H1 (cell line): Measurements from ENCODE around the gene FMNL2. TPM values are rescaled to one million over a fixed set of nuclear protein-coding genes. Genes with fewer than 3 reads are reported as not detected.
A peak's percentile ranks its signal among the peaks of the same experiment; 100 is the strongest.

Source experiments
- CTCF ChIA-PET: fragments of 300-600 bp; sonication (Branson Sonifier 250); formaldehyde crosslinking; loops from one replicate; lab custom pipeline; 2021; ENCODE audit not compliant: partially characterized antibody; lab: Charles Lee
- POLR2A ChIA-PET: fragments of 300-600 bp; sonication (Branson Sonifier 250); formaldehyde crosslinking; loops from one replicate; lab custom pipeline; 2021; ENCODE audit warnings: inconsistent platforms; ENCODE audit not compliant: partially characterized antibody; lab: Charles Lee
- DNase-seq, 2 experiments: peaks; one replicate each; pipeline versions ENCODE4 v3.0.0 to v3.0.0-alpha.2; 2010 to 2022; ENCODE audit warnings: low spot score in 2 of 2, low read depth in 1 of 2, mixed read lengths in 1 of 2
- FAIRE-seq: peaks from 2 replicates; lab custom pipeline; 2011; peaks lifted over from hg19 to GRCh38; lab: Jason Lieb, UNC
- H2AFZ ChIP-seq: 2 replicates; pipeline ENCODE4 v1.8.1; 2012; ENCODE audit warnings: low read length, inconsistent platforms
- H2AK5ac ChIP-seq: 2 replicates; pipeline ENCODE4 v1.6.1; 2013; ENCODE audit warnings: low read depth, low read length
- H2BK120ac ChIP-seq: replicated peaks from 2 replicates; pipeline ENCODE3; 2013; ENCODE audit warnings: low read depth, low read length, inconsistent platforms
- H2BK12ac ChIP-seq: 2 replicates; pipeline ENCODE4 v1.6.1; 2013; ENCODE audit warnings: low read depth, low read length
- H2BK15ac ChIP-seq: 2 replicates; pipeline ENCODE4 v1.6.1; 2013; ENCODE audit warnings: low read length
- H2BK20ac ChIP-seq: 2 replicates; pipeline ENCODE4 v1.6.1; 2013; ENCODE audit warnings: low read length
- H2BK5ac ChIP-seq: 2 replicates; pipeline ENCODE4 v1.6.1; 2013; ENCODE audit warnings: low read depth, low read length
- H3K14ac ChIP-seq: 2 replicates; pipeline ENCODE4 v1.6.1; 2013; ENCODE audit warnings: inconsistent platforms; ENCODE audit not compliant: insufficient read length
- H3K18ac ChIP-seq: 2 replicates; pipeline ENCODE4 v1.6.1; 2013; ENCODE audit warnings: low read length; ENCODE audit errors: extremely low read depth
- H3K23ac ChIP-seq: 2 replicates; pipeline ENCODE4 v1.6.1; 2013; ENCODE audit warnings: inconsistent platforms; ENCODE audit not compliant: insufficient read length
- H3K23me2 ChIP-seq: 2 replicates; pipeline ENCODE4 v1.6.1; 2013; ENCODE audit warnings: low read depth, low read length
- H3K27ac ChIP-seq: 2 replicates; pipeline ENCODE4 v1.6.1; 2011; ENCODE audit warnings: low read depth, low read length, inconsistent platforms
- H3K27me3 ChIP-seq, 4 experiments: replicated peaks in 1 of 4; 1 replicate in 1 of 4; 2 replicates in 3 of 4; pipeline versions ENCODE4 v1.6.1 to v1.8.1; 2011 to 2013; ENCODE audit warnings: low read length in 3 of 4, mild to moderate bottlenecking in 3 of 4, inconsistent platforms in 2 of 4, mixed read lengths in 2 of 4, moderate library complexity in 1 of 4; ENCODE audit not compliant: control insufficient read depth in 3 of 4, insufficient read depth in 3 of 4; ENCODE audit errors: extremely low read depth in 1 of 4
- H3K36me3 ChIP-seq, 4 experiments: 2 replicates each; pipeline versions ENCODE4 v1.6.1 to v1.8.1; 2011 to 2013; ENCODE audit warnings: mild to moderate bottlenecking in 4 of 4, low read length in 3 of 4, moderate library complexity in 2 of 4, control low read depth in 1 of 4, inconsistent platforms in 1 of 4; ENCODE audit not compliant: insufficient read depth in 4 of 4, control insufficient read depth in 2 of 4
- H3K4ac ChIP-seq: replicated peaks from 2 replicates; pipeline ENCODE3; 2013; ENCODE audit warnings: low read length, low read depth, mixed read lengths, inconsistent platforms; ENCODE audit not compliant: insufficient read length
- H3K4me1 ChIP-seq, 4 experiments: replicated peaks in 1 of 4; 1 replicate in 1 of 4; 2 replicates in 3 of 4; pipeline versions ENCODE4 v1.6.1 to v1.8.1; 2011 to 2013; ENCODE audit warnings: low read length in 3 of 4, inconsistent platforms in 2 of 4, mixed read lengths in 1 of 4; ENCODE audit not compliant: insufficient read depth in 4 of 4, control insufficient read depth in 3 of 4
- H3K4me2 ChIP-seq, 2 experiments: 2 replicates each; pipeline versions ENCODE4 v1.6.1 to v1.8.1; 2011 to 2013; ENCODE audit warnings: low read depth in 2 of 2, low read length in 2 of 2, control low read depth in 1 of 2, inconsistent platforms in 1 of 2, mild to moderate bottlenecking in 1 of 2; ENCODE audit not compliant: insufficient read depth in 1 of 2
- H3K4me3 ChIP-seq, 4 experiments: fragments of 200-600, 300-600 bp in 1 of 4; sonication (generic), shearing (Covaris generic), sonication (Bioruptor Twin) in 1 of 4; 2 replicates each; pipeline versions ENCODE4 v1.5.1 to v1.8.1; 2011 to 2016; ENCODE audit warnings: low read length in 4 of 4, low read depth in 3 of 4, control low read depth in 2 of 4, inconsistent platforms in 2 of 4, mild to moderate bottlenecking in 2 of 4, mixed read lengths in 1 of 4, moderate library complexity in 1 of 4; ENCODE audit not compliant: insufficient read depth in 2 of 4; ENCODE audit errors: extremely low read depth in 1 of 4
- H3K56ac ChIP-seq: replicated peaks from 2 replicates; pipeline ENCODE3; 2013; ENCODE audit warnings: low read depth, mild to moderate bottlenecking, mixed read lengths, low read length, inconsistent platforms; ENCODE audit not compliant: insufficient read length
- H3K79me1 ChIP-seq: 2 replicates; pipeline ENCODE4 v1.6.1; 2013; ENCODE audit warnings: low read depth, low read length, control low read depth
- H3K79me2 ChIP-seq, 2 experiments: 2 replicates each; pipeline versions ENCODE4 v1.6.1 to v1.8.1; 2012 to 2013; ENCODE audit warnings: low read length in 2 of 2, mild to moderate bottlenecking in 2 of 2, inconsistent platforms in 1 of 2; ENCODE audit not compliant: insufficient read depth in 2 of 2, control insufficient read depth in 1 of 2
- H3K9ac ChIP-seq, 4 experiments: replicated peaks in 1 of 4; 1 replicate in 1 of 4; 2 replicates in 3 of 4; pipeline versions ENCODE4 v1.6.1 to v1.8.1; 2011 to 2013; ENCODE audit warnings: low read depth in 3 of 4, low read length in 3 of 4, control low read depth in 2 of 4, mild to moderate bottlenecking in 2 of 4, moderate library complexity in 2 of 4, inconsistent platforms in 1 of 4; ENCODE audit errors: extremely low read depth in 1 of 4
- H3K9me3 ChIP-seq, 2 experiments: 2 replicates each; pipeline versions ENCODE4 v1.6.1 to v1.8.1; 2012 to 2013; ENCODE audit warnings: mild to moderate bottlenecking in 2 of 2, moderate library complexity in 2 of 2, control low read depth in 1 of 2, inconsistent platforms in 1 of 2, low read depth in 1 of 2, low read length in 1 of 2, mixed read lengths in 1 of 2; ENCODE audit not compliant: insufficient read depth in 2 of 2
- H4K20me1 ChIP-seq, 2 experiments: replicated peaks in 1 of 2; 2 replicates each; pipeline versions ENCODE3 to v1.8.1; 2011 to 2013; ENCODE audit warnings: inconsistent platforms in 2 of 2, low read length in 2 of 2, mild to moderate bottlenecking in 1 of 2; ENCODE audit not compliant: insufficient read depth in 2 of 2, control insufficient read depth in 1 of 2
- H4K5ac ChIP-seq: 2 replicates; pipeline ENCODE4 v1.6.1; 2013; ENCODE audit warnings: low read length, low read depth, mixed read lengths, inconsistent platforms; ENCODE audit not compliant: insufficient read length
- H4K8ac ChIP-seq: 2 replicates; pipeline ENCODE4 v1.8.0; 2013; ENCODE audit warnings: mild to moderate bottlenecking, moderate library complexity, low read length, inconsistent platforms; ENCODE audit not compliant: insufficient read depth; ENCODE audit errors: extremely low read depth
- H4K91ac ChIP-seq: replicated peaks from 2 replicates; pipeline ENCODE3; 2013; ENCODE audit warnings: low read length, mixed read lengths, inconsistent platforms; ENCODE audit not compliant: insufficient read length
- BRCA1 ChIP-seq: IDR thresholded peaks from 2 replicates; pipeline ENCODE4 v1.6.1; 2012; ENCODE audit warnings: low read depth, low read length, improper control_type of control experiment
- CTCF ChIP-seq, 3 experiments: IDR thresholded peaks; 1 replicate in 2 of 3; 2 replicates in 1 of 3; pipeline versions ENCODE4 v1.5.1 to v1.6.1; 2011; ENCODE audit warnings: low read length in 3 of 3, mild to moderate bottlenecking in 3 of 3, inconsistent platforms in 2 of 3, low read depth in 1 of 3, moderate library complexity in 1 of 3; ENCODE audit not compliant: insufficient read depth in 1 of 3; ENCODE audit errors: control extremely low read depth in 1 of 3
- RAD21 ChIP-seq, 2 experiments: IDR thresholded peaks in 1 of 2; conservative IDR thresholded peaks in 1 of 2; 2 replicates each; pipeline ENCODE4 v1.6.1; 2011; ENCODE audit warnings: low read depth in 2 of 2, low read length in 2 of 2, improper control_type of control experiment in 1 of 2, inconsistent platforms in 1 of 2, mild to moderate bottlenecking in 1 of 2, moderate library complexity in 1 of 2
- WGBS, 2 experiments: shearing (Covaris generic) in 1 of 2; methylation state at CpG; one replicate each; pipeline versions ENCODE4 v1.1.6 to v1.1.7; 2013 to 2015; ENCODE audit warnings: low lambda C conversion rate in 2 of 2, mixed read lengths in 2 of 2, inconsistent platforms in 1 of 2, low coverage in 1 of 2, missing lambda C conversion rate in 1 of 2; ENCODE audit not compliant: insufficient replicate concordance in 2 of 2, insufficient coverage in 1 of 2, insufficient read length in 1 of 2; ENCODE audit errors: extremely low coverage in 1 of 2, missing lambda C conversion rate in 1 of 2; 5-methylcytosine and 5-hydroxymethylcytosine counted together
- polyA plus RNA-seq, 7 experiments: library from polyadenylated mRNA; depleted of rRNA in 3 of 7; stranded (reverse) in 5 of 7; unstranded in 2 of 7; fragments of >200 nt in 5 of 7; fragments of 200-250 nt in 2 of 7; gene quantifications; 1 replicate in 5 of 7; 2 replicates in 1 of 7; 4 replicates in 1 of 7; pipeline versions ENCODE4 v1.2.1 to v1.2.3, GENCODE V29; 2011 to 2013; ENCODE audit warnings: missing spikeins in 2 of 7, mixed read lengths in 2 of 7
- total RNA-seq: library from RNA; stranded (reverse); fragmentation: NEBNext Ultra II Directional; extraction: Animal tissue kit (Norgen Biotek cat#: 25700); gene quantifications from 2 replicates; pipeline ENCODE4 v1.2.1, GENCODE V29; 2021

Gene FMNL2
- total and polyA plus RNA-seq, 2 of the 8 experiments (the other 6 are each of a cell fraction or from before 2014, with no cell fraction given): 15.5 to 45.1 TPM

- ChIA-PET POLR2A (interaction anchor here (0.6 kb wide), 1 partner anchor 21 kb away, joined by 3 read pairs; no protein-coding TSS in a partner anchor), CTCF (interaction anchor here (0.6 to 2.3 kb wide), 22 partner anchors 9 to 369 kb away, joined by 3 to 12 read pairs (median 3); no protein-coding TSS in a partner anchor)
- no peak overlapping the region for H2AFZ ChIP-seq
- FAIRE-seq: no peak
- no peak overlapping the region for H2AK5ac ChIP-seq
- peaks cover 0 to 11% (median 5%) of the 10 kb centered on the region in 4 experiments; a peak in 2 of 7 replicates for H3K4me1 ChIP-seq
- TF ChIP-seq BRCA1 (no peak), CTCF (IDR thresholded peaks at IDR 0.05; ENCODE audit: control extremely low read depth in 1 of 3, insufficient read depth in 1 of 3, low read depth in 1 of 3, low read length in 3 of 3) (peak in 2 of 3 experiments; percentile 39 to 48; a peak in 3 of 4 replicates), RAD21 (IDR thresholded peaks at IDR 0.05 in 1 of 2, conservative IDR thresholded peaks at IDR 0.05 in 1 of 2; ENCODE audit: low read depth in 2 of 2, low read length in 2 of 2) (peak; percentile 68 to 72)
- no peak overlapping the region for H3K56ac ChIP-seq
- no peak overlapping the region for H3K4ac ChIP-seq
- no peaks in the 10 kb centered on the region for H3K23me2 ChIP-seq
- no peak overlapping the region for H4K91ac ChIP-seq
- H3K9me3 ChIP-seq: no peaks in the 10 kb centered on the region
- H2BK120ac ChIP-seq: no peak overlapping the region
- DNase-seq: no peak
- no peak overlapping the region for H3K4me3 ChIP-seq
- H3K18ac ChIP-seq: no peak overlapping the region
- H2BK15ac ChIP-seq: no peak overlapping the region
- H2BK20ac ChIP-seq: no peak overlapping the region
- peaks cover 0 to 2% (median 0%) of the 10 kb centered on the region in 4 experiments; a peak in 1 of 7 replicates for H3K27me3 ChIP-seq
- no peaks in the 10 kb centered on the region for H3K79me2 ChIP-seq
- no peak overlapping the region for H2BK12ac ChIP-seq
- no peak overlapping the region for H4K8ac ChIP-seq
- H3K79me1 ChIP-seq: no peaks in the 10 kb centered on the region
- no peak overlapping the region for H3K23ac ChIP-seq
- no peak overlapping the region for H3K4me2 ChIP-seq
- H3K9ac ChIP-seq: no peak overlapping the region
- no peak overlapping the region for H2BK5ac ChIP-seq
- no peak overlapping the region for H3K27ac ChIP-seq
- peaks cover 0 to 1% of the 10 kb centered on the region in 2 experiments for H4K20me1 ChIP-seq
- WGBS, 2 experiments: 67% methylated on average over 2 of the region's 2 CpGs; no CpG with 5 or more reads in 1 of the 2 experiments
- H4K5ac ChIP-seq: no peak overlapping the region
- no peak overlapping the region for H3K14ac ChIP-seq
- H3K36me3 ChIP-seq: peaks cover 0 to 3% (median 2%) of the 10 kb centered on the region in 4 experiments; a peak in 3 of 8 replicates
Measured at GRCh38 chr2:152555048-152555447, 220.1 kb downstream of the FMNL2 start.
